ENCODE measurements around the gene IL1R2. TPM values are rescaled to one million over a fixed set of nuclear protein-coding genes. Genes with fewer than 3 reads are reported as not detected.

The IL1R2 gene
- total RNA-seq, 2 experiments from 2014 or later, result 1.1 TPM; not detected in 1

- ATAC-seq (no peak), DNase-seq (no peak)
- H3K36me3 Mint-ChIP-seq (ENCODE audit: low read depth), result no peaks in the 10 kb centered on the region
- peaks cover 18% of the 10 kb centered on the region for H3K4me1 Mint-ChIP-seq (ENCODE audit: low read depth)
- CTCF ChIA-PET, result interaction anchor here (1.7 kb wide), 1 partner anchor 20 kb away, joined by 5 read pairs; no protein-coding TSS in a partner anchor
- peaks cover 2% of the 10 kb centered on the region for H3K27me3 Mint-ChIP-seq
- no peaks in the 10 kb centered on the region for H3K9me3 Mint-ChIP-seq
- H3K27ac Mint-ChIP-seq, result no peak overlapping the region
- POLR2A ChIA-PET, result no interaction called here
- intact Hi-C loops (cut with micrococcal nuclease), result no loop called here
- no peak for TF ChIP-seq CTCF (IDR thresholded peaks at IDR 0.05)
- H3K4me3 Mint-ChIP-seq, result no peak overlapping the region
Observed at GRCh38 chr2:102040229-102040628, 48.5 kb downstream of the IL1R2 start.

- DNase-seq (no peak), ATAC-seq (no peak)
- no peak overlapping the region for H3K4me3 Mint-ChIP-seq
- peaks cover 7% of the 10 kb centered on the region for H3K27me3 Mint-ChIP-seq
- ChIA-PET POLR2A (no interaction called here), CTCF (interaction anchor here (1.0 kb wide), 1 partner anchor 199 kb away, joined by 3 read pairs; no protein-coding TSS in a partner anchor)
- no peaks in the 10 kb centered on the region for H3K9me3 Mint-ChIP-seq
- intact Hi-C loops (cut with micrococcal nuclease), result no loop called here
- H3K36me3 Mint-ChIP-seq (ENCODE audit: low read depth), result no peaks in the 10 kb centered on the region
- no peak overlapping the region for H3K27ac Mint-ChIP-seq
- H3K4me1 Mint-ChIP-seq (ENCODE audit: low read depth), result peaks cover 18% of the 10 kb centered on the region
- TF ChIP-seq CTCF (IDR thresholded peaks at IDR 0.05), result no peak
Observed at GRCh38 chr2:102041351-102041750, 49.6 kb downstream of the IL1R2 start.

- no peaks in the 10 kb centered on the region for H3K36me3 Mint-ChIP-seq (ENCODE audit: low read depth)
- POLR2A ChIA-PET, result no interaction called here
- intact Hi-C loops (cut with micrococcal nuclease), result no loop called here
- peaks cover 18% of the 10 kb centered on the region for H3K4me1 Mint-ChIP-seq (ENCODE audit: low read depth)
- no peak overlapping the region for H3K4me3 Mint-ChIP-seq
- DNase-seq, result no peak
- CTCF ChIA-PET, result interaction anchor here (0.6 to 0.9 kb wide), 2 partner anchors 77 to 198 kb away, joined by 3 read pairs; no protein-coding TSS in a partner anchor
- peak; percentile 17 for TF ChIP-seq CTCF (IDR thresholded peaks at IDR 0.05)
- ATAC-seq, result peak; percentile 39
- no peak overlapping the region for H3K27ac Mint-ChIP-seq
- H3K9me3 Mint-ChIP-seq, result no peaks in the 10 kb centered on the region
- peaks cover 13% of the 10 kb centered on the region for H3K27me3 Mint-ChIP-seq
Observed at GRCh38 chr2:102042196-102043081, 50.7 kb downstream of the IL1R2 start.

GRCh38 chr2:102043560-102043959 lies 51.8 kb downstream of the IL1R2 start:
- Mint-ChIP-seq H3K27ac (no peak overlapping the region), H3K36me3 (ENCODE audit: low read depth) (no peaks in the 10 kb centered on the region), H3K9me3 (no peaks in the 10 kb centered on the region), H3K4me3 (no peak overlapping the region), H3K4me1 (ENCODE audit: low read depth) (peaks cover 18% of the 10 kb centered on the region), H3K27me3 (peaks cover 13% of the 10 kb centered on the region)
- POLR2A ChIA-PET, result no interaction called here
- CTCF ChIA-PET, result interaction anchor here (2.1 kb wide), 1 partner anchor 9 kb away, joined by 5 read pairs; no protein-coding TSS in a partner anchor
- no peak for TF ChIP-seq CTCF (IDR thresholded peaks at IDR 0.05)
- ATAC-seq (no peak), DNase-seq (no peak)
- intact Hi-C loops (cut with micrococcal nuclease), result no loop called here
